Fibroblast of skin of scalp (primary cell): ENCODE results near the gene ZBTB16.

Source experiments
- DNase-seq: peaks from one replicate; pipeline ENCODE4 v3.0.0-alpha.2; 2013

ZBTB16 gene

GRCh38 chr11:114171257-114172054 is 111.9 kb downstream of the ZBTB16 start:
- DNase-seq, result no peak

GRCh38 chr11:114172055-114172861 is 112.7 kb downstream of the ZBTB16 start:
- no peak for DNase-seq

- no peak for DNase-seq
Observed at GRCh38 chr11:114172871-114173444, 113.4 kb downstream of the ZBTB16 start.

DNA sequence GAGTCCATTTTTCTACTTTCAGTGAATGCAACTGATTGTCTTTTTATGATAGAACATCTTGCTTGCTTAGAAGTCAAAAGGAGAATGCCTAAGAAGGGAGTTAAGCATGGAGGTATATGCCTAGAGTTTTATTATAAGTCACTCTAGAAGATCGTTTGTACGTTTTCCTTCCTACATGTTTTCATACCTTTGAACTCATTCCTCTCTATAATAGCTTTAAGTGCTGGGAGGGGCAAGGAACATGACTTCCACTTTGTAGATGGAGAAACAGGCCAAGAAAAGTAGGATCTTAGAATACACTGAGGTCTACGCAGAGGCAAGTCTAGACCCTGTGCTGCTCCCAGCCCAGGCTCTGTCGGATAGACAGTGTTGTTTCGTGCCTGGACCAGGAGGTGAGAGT is 114.3 kb downstream of the ZBTB16 start:
- DNase-seq, result no peak

DNA sequence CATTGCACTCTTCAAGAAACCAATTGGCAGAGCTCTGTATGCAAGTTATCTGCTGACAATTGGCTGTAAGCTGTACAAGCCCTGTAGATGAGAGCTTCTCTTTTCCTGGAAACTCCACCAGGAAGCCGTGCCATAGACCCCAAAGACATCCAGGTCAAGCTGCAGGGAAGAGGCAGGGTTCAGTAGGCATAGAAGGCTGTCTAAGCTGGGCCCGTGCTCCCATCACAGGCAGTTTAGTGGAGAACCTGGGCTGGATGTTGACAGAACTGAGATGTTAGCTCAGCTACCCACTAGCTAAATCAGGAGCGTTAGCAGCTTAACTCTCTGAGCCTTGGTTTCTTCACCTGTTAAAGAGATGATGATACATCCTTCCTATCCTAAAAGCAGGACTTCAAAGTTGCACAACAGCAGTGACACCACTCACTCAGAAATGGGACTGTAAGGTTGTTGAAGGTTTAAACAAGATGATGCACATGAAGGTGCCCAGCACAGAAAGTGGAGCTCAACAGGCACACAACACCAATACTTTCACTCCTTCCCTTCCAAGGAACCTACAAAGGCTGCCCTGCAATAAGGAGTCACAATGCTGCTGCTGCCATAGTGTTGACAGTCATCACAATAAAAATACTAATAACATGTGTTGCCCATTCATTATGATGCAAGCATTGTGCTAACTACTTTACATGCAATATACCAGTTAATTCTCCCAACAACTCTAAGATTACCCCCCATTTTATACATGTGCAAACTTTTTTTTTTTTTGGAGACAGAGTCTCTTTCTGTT is 115.4 kb downstream of the ZBTB16 start:
- DNase-seq, result no peak

- no peak for DNase-seq
Observed at GRCh38 chr11:114175706-114176105, 116.2 kb downstream of the ZBTB16 start.

DNA sequence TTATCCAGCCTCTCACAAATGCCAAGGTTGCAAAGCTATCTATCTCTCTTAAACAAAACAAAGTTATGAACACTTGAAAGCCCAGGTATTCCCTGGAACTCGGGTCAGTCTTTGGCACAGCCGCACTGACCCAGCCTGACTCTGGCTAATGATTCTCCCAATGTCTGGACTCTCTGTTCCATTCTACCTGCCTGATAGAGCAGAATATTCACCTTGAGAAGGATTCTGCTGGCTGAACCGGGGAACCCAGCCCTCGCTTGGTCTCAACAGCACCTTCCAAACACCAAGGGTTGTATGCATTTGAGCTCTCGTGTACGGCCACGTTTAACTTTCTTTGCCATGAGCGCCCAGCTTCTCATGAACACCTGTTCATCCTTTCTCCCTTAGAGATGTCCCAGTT is 116.8 kb downstream of the ZBTB16 start:
- no peak for DNase-seq

DNA sequence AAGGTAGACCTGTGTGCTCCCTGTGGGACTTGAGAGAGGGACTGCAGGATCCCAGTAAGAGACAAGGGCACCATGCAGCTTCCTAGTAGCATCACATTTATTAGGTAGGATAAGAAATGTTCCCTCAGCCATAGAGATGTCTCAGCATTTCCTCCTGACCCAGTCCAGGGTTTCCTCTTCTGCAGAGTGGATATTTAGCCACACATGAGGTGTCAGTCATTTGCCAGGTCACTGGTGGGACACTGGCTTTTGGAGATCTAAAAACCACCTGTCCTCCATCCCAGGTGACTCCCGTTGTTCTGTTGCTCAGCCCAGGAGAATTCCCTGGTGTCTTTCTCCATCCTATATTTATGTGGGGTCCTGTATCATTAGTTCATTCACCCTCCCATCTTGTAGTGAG is 119.1 kb downstream of the ZBTB16 start:
- DNase-seq, result no peak

- DNase-seq, result no peak
Observed at GRCh38 chr11:114179234-114179941, 119.9 kb downstream of the ZBTB16 start.

DNA sequence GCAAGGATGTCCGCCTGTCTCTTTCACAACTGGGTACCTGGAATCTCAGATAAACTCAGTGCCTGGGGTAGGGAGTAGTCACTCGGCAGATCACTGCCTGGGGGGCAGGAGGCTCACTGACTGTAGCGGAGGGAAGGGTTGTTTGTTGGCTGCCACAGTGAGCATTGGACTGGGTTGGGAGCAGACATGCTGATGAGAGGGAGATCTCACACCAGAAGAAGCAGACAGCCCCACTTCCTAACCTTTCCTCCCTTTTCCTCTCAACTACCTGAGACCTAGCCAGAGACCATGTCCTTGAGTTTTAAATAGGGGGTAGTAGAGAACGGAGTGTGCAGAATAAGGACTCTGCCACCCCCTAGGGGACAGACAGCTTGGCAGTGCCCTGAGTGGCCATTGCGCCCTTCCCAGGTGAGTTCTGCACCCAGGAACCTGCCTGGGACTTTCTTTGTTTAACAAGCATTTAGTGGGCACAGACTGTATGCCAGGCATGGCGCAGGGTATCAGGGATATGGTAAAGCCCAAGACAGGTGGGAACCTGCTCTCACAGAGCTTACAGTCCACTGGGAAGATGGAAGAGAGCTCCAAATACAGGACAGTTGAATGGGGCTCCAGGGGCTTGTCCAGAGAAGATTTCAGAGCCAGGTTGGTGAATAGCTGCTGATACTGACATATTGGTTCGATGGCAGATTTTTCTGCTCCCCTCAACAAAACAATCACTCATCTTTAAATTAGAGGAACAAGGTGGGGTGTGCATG is 121.0 kb downstream of the ZBTB16 start:
- DNase-seq, result peak; percentile 6

- no peak for DNase-seq
Observed at GRCh38 chr11:114181195-114181594, 121.7 kb downstream of the ZBTB16 start.

- no peak for DNase-seq
Observed at GRCh38 chr11:114181752-114182151, 122.2 kb downstream of the ZBTB16 start.

DNA sequence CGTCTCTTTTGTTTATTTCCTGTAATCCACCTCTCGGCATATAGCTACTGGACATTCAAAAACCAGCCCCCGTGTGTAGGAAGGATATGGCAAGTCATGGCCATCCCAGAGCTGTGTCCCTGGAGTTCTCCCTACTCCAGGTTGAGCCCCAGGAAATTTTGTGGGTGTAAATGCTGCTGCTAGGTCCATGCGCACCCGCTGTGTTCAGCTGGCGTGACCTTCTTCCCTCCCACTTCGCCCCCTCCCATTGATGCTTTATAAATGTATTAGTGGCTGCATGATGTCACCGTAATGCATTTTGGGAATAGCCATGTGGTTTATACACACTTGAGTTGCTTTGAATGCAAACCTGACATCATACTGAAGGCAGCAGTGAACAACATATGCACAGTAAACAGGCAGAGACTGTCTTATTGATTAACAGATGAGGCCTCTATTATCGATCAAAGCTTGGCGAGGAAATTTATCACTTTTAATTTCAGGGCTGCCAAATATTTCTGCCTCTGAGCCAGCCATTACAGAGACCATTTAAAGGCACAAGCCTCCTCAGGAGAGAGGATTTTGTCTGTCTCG is 123.0 kb downstream of the ZBTB16 start:
- DNase-seq, result no peak

DNA sequence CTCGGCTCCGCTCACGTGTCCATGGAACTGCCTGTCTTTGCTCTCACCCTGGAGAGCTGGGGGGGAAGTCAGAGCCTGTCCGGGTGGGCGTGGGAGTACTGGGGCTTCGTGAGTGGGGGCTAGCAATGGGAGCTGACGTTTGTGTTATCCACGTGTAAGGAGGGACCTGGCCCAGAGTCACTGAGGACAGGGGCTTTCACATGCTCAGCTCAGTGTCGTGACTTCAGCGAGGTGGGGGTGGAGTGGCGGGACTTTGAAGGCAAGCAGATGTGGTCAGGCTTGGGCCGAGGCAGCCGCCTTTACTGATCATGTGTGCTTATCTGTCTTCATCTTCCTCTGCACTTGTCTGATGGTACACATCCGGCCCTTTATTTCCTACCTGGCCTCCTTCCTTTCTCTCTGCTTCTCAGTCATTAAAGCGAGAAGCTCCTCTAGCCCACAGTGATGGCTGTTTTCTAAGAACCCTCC is 123.6 kb downstream of the ZBTB16 start:
- no peak for DNase-seq

- DNase-seq, result no peak
Observed at GRCh38 chr11:114185436-114185835, 125.9 kb downstream of the ZBTB16 start.

DNA sequence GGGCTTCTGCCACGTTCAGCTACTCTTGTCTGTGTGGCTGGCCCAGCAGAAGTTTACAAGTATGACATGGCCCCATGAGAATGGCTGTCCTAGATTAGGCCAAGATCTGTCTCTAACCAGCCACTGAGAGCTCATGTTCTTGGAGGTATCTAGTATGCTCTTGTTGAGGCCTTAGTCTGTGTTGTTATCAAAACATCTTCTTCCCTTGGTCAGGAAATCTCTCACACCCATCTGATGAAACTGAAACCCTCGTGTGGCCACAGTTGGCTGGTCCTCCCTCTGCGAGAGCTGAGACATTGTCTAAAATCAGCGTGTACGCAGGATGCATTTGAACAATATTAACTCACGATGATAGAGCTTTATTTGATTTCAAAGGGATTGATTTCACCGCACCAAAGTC is 127.7 kb downstream of the ZBTB16 start:
- DNase-seq, result no peak

GRCh38 chr11:114188851-114189570 is 129.5 kb downstream of the ZBTB16 start:
- no peak for DNase-seq

GRCh38 chr11:114190630-114191029 is 131.1 kb downstream of the ZBTB16 start:
- no peak for DNase-seq

- no peak for DNase-seq
Observed at GRCh38 chr11:114191893-114192292, 132.4 kb downstream of the ZBTB16 start.

GRCh38 chr11:114192841-114193389 is 133.4 kb downstream of the ZBTB16 start:
- peak; percentile 2 for DNase-seq
